Transverse colon (tissue), 4 donors: ENCODE results near the gene IQCK.

ENCODE experiments used
- EP300 ChIP-seq: sonication (generic); formaldehyde crosslinking; IDR thresholded peaks from one replicate; pipeline ENCODE4 v1.6.1; 2017; ENCODE audit warnings: antibody characterized with exemption, low read depth
- POLR2A ChIP-seq: fragments of 450-650 bp; IDR thresholded peaks from one replicate; pipeline ENCODE4 v1.6.1; 2016; ENCODE audit warnings: antibody characterized with exemption, mild to moderate bottlenecking, moderate library complexity
- POLR2AphosphoS5 ChIP-seq, 3 donors: sonication (generic); formaldehyde crosslinking; IDR thresholded peaks; one replicate each; pipeline ENCODE4 v1.6.1; 2016; ENCODE audit warnings: antibody characterized with exemption in 3 of 3
- TF ChIP-seq, protein P1 (sequence below), 5 experiments: fragments of 200-600 bp in 3 of 5; fragments of 450-650 bp in 2 of 5; sonication (generic) in 3 of 5; IDR thresholded peaks; 1 replicate in 2 of 5; 2 replicates in 3 of 5; pipeline ENCODE4 v1.5.1; 2016 to 2017; ENCODE audit warnings: antibody characterized with exemption in 5 of 5, inconsistent platforms in 3 of 5, mild to moderate bottlenecking in 2 of 5, moderate library complexity in 1 of 5

DNA sequence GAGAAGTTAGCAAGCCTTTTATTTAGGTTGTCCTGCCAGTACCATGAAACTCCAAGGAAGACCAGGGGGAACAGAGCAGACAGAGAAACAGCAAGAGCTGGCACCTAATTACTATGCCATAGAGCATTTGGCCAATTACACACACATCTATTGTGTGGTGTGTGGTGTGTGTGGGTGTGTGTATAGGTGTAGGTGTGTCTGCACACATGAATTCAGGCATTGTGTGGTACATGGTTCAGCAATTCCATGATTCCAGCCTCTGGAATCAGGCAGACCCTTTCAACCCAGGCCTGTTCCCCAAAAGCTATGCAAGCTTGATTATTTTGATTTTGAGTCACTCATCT lies 25.7 kb downstream of the IQCK start:
- TF ChIP-seq, protein P1, sequence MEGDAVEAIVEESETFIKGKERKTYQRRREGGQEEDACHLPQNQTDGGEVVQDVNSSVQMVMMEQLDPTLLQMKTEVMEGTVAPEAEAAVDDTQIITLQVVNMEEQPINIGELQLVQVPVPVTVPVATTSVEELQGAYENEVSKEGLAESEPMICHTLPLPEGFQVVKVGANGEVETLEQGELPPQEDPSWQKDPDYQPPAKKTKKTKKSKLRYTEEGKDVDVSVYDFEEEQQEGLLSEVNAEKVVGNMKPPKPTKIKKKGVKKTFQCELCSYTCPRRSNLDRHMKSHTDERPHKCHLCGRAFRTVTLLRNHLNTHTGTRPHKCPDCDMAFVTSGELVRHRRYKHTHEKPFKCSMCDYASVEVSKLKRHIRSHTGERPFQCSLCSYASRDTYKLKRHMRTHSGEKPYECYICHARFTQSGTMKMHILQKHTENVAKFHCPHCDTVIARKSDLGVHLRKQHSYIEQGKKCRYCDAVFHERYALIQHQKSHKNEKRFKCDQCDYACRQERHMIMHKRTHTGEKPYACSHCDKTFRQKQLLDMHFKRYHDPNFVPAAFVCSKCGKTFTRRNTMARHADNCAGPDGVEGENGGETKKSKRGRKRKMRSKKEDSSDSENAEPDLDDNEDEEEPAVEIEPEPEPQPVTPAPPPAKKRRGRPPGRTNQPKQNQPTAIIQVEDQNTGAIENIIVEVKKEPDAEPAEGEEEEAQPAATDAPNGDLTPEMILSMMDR (IDR thresholded peaks at IDR 0.05): no peak
- TF ChIP-seq EP300: no peak
- no peak for TF ChIP-seq POLR2AphosphoS5 (IDR thresholded peaks at IDR 0.05)
- TF ChIP-seq POLR2A: no peak
